NOMO-1 (cell line): ENCODE data around the gene SENP8.

Experiments used
- DNase-seq, 2 experiments: peaks; one replicate each; lab custom pipeline; 2025; ENCODE audit not compliant: unreplicated experiment in 2 of 2; lab: John Stamatoyannopoulos, UW

The SENP8 gene

DNA sequence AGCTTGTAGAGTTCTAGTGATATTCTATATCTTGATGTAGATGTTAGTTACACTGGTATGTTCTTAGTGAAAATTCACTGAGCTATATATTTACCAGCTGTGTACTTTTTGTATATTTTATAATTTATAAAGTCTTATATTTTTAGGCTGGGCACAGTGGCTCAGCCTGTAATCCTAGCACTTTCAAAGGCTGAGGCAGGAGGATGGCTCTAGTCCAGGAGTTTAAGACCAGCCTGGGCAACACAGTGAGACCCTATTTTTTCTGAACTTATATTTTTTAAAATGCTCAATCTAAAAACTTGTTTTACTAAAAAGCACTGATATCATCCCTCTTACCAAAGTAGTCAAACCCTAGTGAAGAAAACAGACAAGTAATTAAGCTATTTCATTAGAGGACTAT, 5.4 kb upstream of the SENP8 start:
- no peak for DNase-seq

DNA sequence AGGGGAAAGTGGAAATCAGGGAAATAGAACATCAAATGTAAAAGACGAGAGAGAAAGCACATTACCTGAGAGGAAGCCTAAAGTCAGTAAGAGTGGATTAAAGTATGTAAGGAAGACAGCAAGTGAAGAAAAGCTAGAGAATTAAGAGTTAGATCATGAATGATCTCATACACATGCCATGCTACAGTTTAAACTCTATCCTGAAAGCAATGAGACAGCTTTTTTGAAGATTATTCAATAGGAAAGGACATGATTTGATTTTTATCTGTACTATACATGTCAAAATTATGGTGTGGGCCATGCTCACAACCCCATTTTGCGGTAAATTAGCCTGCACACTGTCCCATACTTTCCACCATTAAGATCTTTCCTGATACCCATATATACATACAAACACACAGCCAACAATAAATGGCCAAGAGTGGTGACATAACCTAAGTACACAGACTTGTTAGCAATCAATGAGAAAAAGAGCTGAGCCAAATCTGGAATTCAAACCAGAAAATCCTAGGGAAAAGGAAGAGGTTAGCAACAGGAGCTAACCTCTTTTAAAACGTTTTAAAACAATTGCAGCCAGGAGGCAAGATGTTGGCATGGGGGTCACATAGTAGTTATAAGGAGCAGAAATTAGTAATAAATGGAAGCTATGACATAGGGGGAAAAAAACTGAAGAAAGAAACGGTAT, 4.7 kb upstream of the SENP8 start:
- DNase-seq: no peak

DNA sequence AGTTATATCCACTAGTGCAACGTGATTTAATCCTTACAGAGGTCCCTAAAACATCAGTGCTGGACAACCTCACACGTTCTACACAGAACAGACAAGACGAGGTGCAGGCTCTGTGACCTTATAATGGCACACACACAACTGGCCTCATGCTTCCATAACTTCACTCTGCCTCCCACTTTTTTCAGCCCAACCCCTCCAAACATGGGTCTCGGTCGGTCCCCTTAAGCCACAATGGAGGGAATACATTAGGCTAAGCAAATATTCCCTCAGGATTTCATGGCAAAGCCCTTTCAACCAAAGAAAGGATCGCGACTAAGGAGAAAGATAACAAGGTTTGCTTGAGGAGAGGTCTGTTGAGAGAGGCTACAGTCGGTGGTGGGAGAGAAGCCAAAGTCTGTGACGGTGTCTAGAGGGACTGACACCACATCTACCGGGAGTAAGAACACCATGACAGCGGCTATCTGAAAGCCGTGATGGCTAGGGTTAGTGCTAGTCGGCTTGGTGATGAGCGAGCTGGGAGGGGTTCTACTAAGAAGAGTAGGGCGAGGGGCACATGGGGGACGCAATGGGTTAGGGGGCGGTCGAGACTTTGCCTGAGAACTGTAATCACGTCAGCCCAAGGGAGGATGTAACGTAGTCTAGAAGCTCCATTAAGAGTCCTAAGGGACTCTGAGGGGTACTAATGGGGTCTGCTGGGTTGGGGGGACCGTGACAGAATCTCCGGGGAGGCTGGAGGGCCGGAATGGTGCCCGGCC, 1.3 kb upstream of the SENP8 start:
- DNase-seq: peak in 1 of 2 experiments; percentile 12

DNA sequence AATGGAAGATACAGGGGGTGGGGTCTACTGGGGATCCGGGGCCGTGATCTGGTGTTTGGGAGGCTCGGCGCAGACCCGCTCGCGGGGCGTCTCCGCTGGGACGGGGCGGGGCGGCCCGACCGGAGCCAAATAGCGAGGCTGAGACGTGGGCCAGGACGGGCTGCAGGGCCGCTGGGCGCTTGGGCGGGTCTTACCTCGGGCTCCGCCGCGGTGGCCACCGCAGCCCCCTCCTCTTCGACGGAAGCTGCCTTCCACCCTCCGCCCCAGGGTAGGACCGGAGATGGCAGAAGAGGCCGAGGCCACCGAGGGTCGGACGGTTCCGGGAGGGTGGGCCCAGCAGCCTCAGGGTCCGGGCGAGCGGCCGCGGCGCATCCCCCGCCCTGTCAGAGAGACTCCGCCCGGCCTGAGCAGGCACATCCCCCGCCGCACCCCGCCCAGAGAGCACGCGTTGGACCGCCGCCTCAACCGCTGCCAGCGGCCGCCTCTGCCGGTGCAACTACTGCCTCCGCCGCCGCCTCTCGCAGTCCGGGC, 652 bp upstream of the SENP8 start:
- peak; percentile 30 to 46 for DNase-seq

DNA sequence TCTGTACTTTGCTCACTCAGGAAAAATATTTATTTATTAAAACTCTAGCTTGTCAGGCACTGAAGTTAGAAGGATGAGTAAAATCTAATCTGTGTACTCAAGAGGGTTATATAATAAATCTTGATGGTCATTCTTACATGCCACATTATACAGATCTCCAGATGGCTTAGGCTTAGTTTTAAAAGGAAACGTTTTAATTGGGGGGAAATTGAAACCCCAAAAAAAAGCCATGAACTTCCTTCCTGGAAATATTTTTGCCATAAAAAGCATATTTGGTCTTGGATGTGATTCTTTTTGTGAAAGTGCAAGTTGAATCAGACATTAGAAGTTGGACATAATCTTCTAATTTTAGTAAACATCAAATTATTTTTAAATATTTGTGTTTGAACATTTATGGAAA, 6.0 kb downstream of the SENP8 start:
- no peak for DNase-seq

DNA sequence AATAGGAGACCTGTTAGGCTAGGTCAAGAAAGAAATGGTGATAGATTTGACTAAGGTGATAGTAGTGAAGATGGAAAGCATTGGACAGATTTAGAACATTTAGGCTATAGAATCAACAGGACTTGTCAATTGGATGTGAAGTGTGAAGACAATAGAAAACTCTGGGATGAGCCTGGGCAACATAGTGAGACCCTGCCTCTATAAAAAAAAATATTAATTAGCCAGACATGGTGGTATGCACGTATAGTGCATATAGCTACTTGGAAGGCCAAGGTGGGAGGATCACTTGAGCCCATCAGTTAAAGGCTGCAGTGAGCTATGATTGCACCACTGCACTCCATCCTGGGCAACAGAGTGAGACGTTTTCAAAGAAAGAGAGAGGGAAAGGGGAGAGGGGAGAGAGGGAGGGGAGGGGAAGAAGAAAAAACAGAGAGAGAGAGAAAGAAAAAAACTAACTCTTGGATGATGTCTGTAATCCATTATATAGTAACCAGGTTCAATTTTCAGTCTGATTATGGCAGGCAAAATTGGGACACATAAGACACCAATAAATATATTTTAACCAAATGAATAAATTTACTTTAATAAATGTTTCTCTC, 9.6 kb downstream of the SENP8 start:
- DNase-seq: no peak

DNA sequence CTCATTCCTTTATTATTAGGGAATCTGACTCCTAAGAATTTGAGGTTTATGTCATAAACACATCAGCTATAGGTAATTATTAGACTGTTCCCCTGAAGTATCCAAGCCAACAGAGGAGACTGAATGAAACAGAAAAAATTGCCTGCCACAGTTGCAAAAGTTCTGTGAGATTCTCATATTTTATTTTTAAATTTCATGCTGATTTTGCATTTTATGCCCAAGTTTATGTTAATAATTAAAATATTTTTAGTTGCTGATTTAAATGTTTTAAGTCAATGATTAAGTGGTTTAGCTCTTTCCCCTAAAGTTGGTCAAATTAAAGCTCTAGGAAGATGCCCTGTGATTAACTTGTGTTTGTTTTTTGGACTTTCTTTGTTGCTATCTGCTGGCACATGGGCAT, 10.2 kb downstream of the SENP8 start:
- no peak for DNase-seq

DNA sequence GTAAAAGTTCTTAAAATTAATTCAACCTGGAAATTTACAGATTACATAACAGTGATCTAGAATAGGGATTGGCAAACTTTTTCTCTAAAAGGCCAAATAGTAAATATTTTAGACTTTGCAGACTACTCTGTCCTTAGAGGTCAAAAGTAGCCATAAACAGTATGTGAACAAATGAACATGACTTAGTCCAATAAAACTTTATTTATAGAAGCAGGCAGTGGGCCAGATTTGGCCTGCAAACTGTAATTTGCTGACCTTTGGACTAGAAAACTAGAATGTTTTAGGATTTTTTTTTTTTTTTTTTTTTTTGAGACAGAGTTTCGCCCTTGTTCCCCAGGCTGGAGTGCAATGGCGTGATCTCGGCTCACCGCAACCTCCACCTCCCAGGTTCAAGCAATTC, 12.1 kb downstream of the SENP8 start:
- no peak for DNase-seq

DNA sequence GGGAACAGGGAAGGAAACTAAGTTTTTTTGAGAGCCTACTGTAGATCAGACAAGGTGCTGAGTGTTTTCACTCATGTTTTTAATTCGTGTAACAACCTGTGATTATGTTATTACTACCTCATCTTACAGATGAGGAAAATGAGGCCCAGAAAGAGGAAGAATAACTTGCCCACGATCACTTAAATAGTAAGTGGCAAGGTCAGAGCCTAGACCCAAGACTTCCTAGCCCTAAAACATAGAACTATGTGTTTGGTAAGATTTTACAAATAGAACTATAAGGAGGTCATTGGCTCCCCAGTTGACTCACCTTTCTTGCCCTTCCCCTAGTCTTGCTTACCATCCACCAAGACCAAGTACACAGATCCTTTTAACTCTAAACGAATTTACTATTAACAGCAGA, 13.7 kb downstream of the SENP8 start:
- peak; percentile 10 to 11 for DNase-seq

DNA sequence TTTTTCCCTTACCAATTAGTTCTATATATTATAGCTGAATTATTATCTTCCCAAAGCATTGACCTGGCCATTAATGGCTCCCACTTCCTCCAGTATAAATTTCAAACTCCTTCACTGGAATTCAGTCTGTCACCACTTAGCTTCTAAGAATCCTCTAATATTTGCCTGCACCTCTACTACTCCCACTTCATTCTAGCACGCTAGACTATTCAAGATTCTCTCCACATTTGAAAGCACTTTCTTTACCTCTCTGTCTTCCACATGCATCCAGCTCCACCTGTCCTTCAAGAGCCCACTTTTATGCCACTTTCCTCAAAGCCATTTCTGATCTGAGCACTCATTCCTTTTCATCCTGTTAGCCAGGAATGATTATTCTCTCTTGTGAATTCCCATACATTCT, 15.0 kb downstream of the SENP8 start:
- no peak for DNase-seq

DNA sequence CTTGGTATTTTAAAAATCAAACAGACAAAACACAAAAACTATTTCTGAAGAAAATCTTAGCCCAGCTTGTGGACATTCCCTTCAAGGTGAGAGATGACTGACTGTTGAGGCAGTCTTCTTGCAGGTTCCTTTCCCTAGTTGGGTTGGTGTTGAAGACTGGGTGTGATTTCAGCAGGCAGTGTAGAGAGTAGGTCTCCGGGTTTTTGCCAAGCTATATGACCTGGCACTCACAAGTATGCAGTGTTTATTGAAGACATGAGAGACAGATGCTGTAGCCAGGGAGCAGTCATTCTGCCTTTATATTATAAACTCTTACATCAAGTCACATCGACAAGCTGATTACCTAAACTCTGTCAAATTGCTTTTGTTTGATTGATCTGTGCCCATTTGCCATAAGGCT, 17.5 kb downstream of the SENP8 start:
- no peak for DNase-seq

DNA sequence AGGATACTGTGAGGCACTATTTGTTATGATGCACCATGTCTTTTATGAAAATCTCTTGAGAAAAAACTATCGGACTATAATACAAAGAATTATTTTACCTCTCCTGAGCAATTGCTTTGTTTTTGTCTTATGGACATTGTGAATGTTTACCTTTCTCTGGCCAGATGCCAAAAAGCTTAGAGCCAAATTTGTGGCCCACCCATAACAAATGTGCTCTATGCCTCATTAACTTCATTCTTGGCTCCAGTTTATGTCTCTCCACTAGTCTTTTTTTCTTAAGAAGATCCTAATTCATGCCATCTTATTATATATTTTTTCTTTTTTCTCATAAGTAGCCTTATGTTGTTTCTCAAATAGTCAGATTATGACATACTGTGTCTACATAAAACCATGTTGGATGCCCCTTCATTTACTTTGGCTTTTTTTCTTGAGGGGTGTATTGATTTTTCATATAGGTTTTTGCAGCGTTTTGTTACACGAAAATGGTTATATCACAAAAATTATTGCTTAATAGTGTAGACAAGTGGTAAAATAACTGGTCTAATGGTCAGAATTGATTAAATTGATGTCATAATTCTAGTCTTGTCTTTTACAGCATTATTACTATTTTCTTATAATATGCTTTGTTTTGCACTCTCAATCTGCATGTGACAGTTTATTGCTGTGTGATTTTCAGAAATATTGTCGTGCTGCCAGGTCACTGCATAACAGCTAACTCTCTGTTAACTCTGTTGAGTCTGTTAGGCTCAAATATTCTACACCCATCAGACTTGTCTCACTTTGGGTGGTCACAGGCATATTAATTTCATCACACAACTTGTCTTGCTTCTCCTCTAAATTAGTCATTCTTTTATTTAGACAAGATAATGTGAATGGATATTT, 18.2 kb downstream of the SENP8 start:
- DNase-seq: no peak

DNA sequence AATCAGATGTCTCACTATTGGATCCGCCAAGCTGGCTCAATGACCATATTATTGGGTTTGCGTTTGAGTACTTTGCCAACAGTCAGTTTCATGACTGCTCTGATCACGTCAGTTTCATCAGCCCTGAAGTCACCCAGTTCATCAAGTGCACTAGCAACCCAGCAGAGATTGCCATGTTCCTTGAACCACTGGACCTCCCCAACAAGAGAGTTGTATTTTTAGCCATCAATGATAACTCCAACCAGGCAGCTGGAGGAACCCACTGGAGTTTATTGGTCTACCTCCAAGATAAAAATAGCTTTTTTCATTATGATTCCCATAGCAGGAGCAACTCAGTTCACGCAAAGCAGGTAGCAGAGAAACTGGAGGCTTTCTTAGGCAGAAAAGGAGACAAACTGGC, 21.5 kb downstream of the SENP8 start:
- DNase-seq: no peak

DNA sequence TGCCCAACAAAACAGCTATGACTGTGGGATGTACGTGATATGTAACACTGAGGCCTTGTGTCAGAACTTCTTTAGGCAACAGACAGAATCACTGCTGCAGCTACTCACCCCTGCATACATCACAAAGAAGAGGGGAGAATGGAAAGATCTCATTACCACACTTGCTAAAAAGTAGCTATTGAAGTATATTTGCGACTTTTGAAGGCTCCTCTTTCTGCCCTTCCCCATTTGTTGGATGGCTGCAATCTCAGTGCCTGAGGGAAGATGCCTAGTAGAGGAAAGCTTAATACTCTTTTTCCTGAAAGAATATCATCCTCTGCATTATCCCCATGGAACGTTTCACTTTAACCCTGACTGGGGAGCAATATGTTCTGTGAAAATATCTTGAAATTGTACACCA, 21.9 kb downstream of the SENP8 start:
- no peak for DNase-seq

DNA sequence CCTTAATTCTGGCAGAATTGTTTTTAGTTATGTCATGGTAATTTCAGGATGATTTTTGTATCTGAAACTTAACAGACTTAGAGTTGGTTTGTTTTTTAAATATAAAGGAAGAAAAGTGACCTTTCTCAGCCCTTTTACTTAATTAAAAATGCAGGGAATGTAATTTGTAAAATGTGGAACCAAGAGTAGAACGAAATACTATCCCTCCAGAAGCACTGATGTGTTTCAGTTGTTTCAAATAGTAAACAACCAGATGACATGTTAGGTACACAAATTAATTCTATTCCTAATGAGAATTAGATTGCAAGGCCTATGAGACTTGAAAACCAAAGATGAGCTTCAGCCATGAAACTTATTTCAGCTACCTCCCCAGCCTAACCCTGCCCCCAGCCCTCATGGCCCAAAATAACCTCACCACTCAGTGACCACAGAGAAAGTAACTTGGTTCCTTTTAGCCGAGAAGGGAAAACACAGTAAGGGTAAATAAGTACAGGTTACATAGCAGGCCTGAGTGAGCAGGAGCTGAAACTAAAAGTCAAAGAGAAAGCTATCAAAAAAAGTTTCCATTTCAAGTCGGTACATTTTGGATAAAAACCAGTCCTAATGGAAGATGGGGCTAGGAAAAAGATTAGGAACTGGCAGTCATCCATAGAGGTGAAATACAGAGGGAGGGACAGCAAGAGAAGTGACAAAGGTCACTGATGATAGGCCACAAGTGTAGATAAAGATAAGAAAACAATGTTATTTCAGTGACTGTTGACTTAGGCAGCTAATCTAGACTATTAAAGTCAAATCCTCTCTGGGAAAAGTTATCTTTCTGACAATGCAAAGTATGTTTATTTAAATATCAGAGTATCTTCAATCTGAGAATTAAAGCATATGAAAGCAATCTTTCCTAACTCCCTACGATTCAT, 23.2 kb downstream of the SENP8 start:
- peak; percentile 16 to 65 for DNase-seq

DNA sequence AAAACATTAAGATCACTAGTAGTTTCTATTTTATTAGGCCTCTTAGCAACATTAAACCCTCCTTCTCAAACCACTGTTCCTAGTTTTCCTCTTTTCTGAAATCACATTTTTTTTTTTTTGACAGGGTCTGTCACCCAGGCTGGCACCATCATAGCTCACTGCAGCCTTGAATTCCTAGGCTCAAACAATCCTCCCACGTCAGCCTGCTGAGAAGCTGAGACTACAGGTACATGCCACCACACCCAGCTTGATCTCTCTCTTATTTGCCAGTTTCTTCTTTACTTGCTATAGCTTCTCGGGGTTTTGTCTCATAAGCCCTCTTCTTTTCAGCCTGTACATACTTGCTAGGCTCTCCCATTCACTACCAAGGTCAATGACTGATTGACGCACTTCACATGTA, 28.0 kb downstream of the SENP8 start:
- no peak for DNase-seq

DNA sequence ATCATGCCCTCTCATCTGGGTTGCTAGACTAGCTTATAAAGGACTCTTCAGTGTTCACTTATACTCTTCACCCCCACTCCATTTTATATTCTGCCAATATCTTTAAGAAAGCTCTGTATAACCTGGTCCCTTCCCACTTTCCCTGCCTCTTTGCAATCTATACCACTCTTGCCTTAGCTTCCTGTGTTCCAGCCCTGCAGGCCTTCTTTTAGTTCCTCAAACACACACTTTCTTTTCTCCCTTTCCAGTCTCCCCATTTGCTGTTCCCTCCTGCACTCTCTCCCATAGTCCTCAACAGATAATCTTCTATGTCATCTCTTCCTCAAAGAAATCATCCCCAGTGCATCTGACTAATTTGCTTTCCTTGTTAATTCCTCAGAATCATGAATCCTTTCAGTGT, 28.7 kb downstream of the SENP8 start:
- no peak for DNase-seq

DNA sequence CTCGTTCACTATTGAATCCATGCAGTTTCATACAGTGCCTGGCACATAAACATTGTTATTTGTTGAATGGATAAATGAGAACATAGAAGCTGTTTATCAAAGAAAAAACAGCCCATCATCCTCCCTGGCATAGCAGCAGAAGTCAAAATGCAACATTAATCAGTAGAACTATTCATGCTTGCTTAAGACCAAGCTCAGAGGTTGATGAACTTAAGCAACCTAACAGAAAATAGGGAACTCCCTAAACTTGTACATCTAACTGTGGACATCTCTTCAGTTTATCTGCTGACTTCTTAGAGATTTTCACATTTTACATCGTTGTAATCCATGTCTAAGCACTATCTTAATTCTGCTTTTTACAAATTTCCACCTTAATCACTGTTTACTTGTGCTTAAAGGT, 29.2 kb downstream of the SENP8 start:
- peak; percentile 1 to 54 for DNase-seq

DNA sequence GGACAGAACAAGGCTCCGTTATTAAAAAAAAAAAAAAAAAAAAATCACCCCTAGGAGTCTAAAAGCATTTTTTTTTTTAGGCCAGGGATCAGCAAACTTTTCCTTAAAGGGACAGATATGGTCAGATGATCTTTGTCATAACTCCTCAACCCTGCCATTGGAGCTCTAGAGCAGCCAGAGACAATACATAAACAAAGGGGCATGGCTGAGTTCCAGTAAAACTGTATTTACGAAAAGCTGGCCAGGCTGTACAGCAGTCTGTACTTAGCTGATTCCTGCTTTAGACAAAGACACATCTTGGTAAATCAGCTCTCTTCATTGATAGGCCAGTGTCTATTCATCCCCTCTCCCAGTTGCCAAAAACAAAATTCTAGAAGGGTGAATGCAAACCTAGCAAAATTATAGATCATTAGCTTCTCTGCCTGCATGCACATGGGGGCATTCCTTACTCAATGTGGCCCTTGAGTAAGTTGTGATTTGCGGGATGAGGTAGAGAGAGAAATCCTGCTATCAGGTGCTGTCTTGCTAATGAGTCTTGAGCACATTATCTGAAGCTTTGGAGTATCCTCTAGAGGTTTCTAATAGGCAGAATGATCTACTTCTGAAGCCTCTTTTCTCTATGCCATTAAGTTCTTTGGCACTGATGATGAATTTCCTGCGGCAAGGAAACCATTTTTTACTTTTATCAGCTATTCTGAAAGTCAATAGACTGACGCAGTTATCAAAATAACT, 35.2 kb downstream of the SENP8 start:
- DNase-seq: no peak
